PFSK-1 (cell line): ENCODE results near the gene HEXIM1.
A peak's percentile ranks its signal among the peaks of the same experiment; 100 is the strongest.

ENCODE experiments used
- FOXP2 ChIP-seq: optimal IDR thresholded peaks from 2 replicates; pipeline ENCODE3; 2011; ENCODE audit warnings: borderline replicate concordance, control low read depth, inconsistent platforms; ENCODE audit not compliant: insufficient read depth; ENCODE audit errors: extremely low read length, extremely low read depth
- POLR2AphosphoS5 ChIP-seq: IDR thresholded peaks from 2 replicates; pipeline ENCODE4 v1.6.1; 2012; ENCODE audit warnings: low read depth, mild to moderate bottlenecking, control low read depth, low read length, moderate library complexity
- SIN3A ChIP-seq: IDR thresholded peaks from 2 replicates; pipeline ENCODE4 v1.6.1; 2012; ENCODE audit warnings: mild to moderate bottlenecking, low read length, moderate library complexity, borderline replicate concordance; ENCODE audit not compliant: insufficient read depth
- TAF1 ChIP-seq: IDR thresholded peaks from 2 replicates; pipeline ENCODE4 v1.6.1; 2012; ENCODE audit warnings: low read length, control low read depth, borderline replicate concordance; ENCODE audit not compliant: insufficient read depth
- TF ChIP-seq, protein P1 (sequence below), 2 experiments: IDR thresholded peaks; 2 replicates each; pipeline versions ENCODE4 v1.6.1 to v1.8.0; 2011 to 2012; ENCODE audit warnings: low read depth in 2 of 2, low read length in 2 of 2, control low read depth in 1 of 2, inconsistent platforms in 1 of 2, mild to moderate bottlenecking in 1 of 2, moderate library complexity in 1 of 2; ENCODE audit not compliant: insufficient read depth in 1 of 2

Gene HEXIM1

DNA sequence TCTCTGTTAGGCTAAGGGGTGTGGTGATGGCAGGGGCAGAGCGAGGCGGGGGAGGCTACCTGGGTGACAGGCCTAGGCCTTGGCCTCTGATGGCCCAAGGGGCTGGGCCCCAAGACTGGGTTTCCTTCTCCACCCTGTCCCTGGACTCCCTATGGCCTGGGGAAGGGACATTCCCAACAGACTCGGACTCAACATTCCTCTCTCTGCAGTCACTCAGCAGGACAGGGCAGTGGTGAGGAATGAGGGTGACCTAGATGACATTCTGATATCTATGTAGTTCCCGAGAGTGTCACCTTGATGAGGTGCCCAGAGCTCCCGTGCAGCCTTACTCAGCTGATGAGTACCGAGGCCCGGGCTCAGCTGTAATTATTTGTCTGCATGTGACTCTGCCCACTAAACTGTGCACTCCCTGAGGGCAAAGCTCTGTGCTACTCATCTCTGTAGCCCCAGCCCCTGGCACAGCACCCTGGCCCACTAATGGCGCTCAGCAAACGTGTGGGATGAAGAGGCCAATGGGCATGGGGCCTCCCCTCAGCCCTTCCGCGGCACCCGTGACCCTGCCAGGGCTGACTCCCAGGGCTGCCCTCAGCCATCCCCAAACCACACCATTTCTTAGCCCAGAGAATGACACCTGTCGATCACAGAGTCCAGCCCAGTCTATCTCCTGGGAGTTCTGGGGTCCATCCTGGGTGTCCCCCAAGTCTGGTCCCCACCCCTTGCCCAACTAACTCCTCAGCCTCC lies 18.2 kb upstream of the HEXIM1 start:
- TF ChIP-seq POLR2AphosphoS5 (no peak), FOXP2 (no peak), TAF1 (no peak), SIN3A (no peak)
- TF ChIP-seq, protein P1, sequence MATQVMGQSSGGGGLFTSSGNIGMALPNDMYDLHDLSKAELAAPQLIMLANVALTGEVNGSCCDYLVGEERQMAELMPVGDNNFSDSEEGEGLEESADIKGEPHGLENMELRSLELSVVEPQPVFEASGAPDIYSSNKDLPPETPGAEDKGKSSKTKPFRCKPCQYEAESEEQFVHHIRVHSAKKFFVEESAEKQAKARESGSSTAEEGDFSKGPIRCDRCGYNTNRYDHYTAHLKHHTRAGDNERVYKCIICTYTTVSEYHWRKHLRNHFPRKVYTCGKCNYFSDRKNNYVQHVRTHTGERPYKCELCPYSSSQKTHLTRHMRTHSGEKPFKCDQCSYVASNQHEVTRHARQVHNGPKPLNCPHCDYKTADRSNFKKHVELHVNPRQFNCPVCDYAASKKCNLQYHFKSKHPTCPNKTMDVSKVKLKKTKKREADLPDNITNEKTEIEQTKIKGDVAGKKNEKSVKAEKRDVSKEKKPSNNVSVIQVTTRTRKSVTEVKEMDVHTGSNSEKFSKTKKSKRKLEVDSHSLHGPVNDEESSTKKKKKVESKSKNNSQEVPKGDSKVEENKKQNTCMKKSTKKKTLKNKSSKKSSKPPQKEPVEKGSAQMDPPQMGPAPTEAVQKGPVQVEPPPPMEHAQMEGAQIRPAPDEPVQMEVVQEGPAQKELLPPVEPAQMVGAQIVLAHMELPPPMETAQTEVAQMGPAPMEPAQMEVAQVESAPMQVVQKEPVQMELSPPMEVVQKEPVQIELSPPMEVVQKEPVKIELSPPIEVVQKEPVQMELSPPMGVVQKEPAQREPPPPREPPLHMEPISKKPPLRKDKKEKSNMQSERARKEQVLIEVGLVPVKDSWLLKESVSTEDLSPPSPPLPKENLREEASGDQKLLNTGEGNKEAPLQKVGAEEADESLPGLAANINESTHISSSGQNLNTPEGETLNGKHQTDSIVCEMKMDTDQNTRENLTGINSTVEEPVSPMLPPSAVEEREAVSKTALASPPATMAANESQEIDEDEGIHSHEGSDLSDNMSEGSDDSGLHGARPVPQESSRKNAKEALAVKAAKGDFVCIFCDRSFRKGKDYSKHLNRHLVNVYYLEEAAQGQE (IDR thresholded peaks at IDR 0.05; ENCODE audit: insufficient read depth in 1 of 2, low read depth in 2 of 2, low read length in 2 of 2), result no peak

DNA sequence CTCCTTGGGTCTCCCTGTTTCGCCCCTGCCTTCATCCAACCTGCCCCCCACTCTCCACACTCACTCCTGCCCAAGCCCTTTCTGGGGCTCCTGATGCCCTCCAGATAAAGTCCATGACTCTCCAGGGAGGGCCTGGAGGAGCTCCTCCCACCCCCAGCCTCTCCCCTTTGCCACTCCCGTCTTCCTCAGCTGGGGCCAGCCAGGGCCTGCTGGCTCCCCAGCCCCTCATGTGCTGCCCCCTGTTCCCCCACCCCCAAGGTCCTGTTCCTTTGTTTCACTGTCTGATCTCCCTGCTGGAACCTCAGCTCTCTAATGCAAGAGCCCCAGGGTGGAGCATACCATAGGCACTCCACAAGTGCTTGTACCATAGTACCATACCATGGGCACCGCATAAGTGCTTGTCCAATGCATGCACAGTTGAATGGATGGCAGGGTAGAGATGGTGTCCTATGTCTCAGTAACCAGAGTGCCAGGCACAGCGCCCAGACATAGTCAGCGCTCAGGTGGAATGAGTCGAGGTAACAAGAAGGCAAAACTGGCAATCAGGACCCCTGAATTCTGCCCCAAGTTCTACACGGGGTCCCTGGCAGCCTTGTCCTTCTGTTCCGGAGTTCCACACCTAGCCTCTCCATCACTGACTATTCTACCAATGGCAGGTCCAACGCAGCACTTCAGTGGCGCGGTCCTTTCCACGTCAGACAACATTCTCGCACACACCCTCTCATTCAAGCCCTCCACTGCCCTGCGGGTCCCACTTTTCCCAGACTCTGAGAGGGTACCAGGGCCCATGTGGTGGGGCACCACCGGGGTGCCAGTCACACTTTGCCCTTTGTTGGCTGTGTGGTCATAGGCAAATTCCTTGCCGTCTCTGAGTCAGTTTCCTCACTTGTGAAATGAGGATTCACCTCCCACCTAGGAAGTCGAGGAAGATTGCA lies 17.3 kb upstream of the HEXIM1 start:
- TF ChIP-seq POLR2AphosphoS5 (no peak), FOXP2 (no peak)
- TF ChIP-seq, protein P1 (IDR thresholded peaks at IDR 0.05; ENCODE audit: insufficient read depth in 1 of 2, low read depth in 2 of 2, low read length in 2 of 2), result no peak

DNA sequence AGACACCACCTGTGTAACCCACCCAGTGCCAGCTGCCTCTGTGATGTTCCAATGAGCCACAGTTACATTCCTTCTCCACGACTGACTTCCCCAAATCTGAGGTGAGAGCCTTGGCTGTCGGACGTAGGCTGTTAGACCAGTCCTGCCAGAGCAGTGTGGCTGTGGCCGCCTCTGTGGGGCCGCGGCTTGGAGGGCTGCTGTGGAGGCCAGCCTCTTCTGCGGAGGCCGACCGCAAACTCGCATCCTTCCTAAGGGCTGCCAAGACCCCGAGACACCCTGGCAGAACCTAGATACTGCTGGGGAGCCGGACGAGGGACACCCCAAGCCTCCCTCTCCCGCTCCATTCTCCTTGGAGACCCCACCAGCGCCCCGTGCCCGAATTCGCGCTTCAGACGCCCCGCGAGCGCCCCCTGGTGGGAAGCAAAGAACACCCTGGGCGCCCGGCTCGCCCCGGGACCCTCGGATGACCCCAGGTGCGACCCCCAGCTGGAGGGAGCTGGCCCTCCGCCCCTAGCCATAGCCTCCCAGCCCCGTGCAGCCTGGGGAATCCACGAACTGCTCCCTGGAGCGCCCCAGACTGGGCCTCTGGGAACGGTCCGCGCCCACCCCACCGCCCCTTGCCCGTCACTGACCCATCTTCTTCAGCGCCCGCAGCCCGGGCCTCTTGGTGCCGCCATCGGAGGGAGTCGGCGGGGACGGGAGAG lies 16.5 kb upstream of the HEXIM1 start:
- TF ChIP-seq POLR2AphosphoS5 (no peak), TAF1 (no peak), FOXP2 (no peak), SIN3A (no peak)
- TF ChIP-seq, protein P1 (IDR thresholded peaks at IDR 0.05; ENCODE audit: insufficient read depth in 1 of 2, low read depth in 2 of 2, low read length in 2 of 2), result no peak

DNA sequence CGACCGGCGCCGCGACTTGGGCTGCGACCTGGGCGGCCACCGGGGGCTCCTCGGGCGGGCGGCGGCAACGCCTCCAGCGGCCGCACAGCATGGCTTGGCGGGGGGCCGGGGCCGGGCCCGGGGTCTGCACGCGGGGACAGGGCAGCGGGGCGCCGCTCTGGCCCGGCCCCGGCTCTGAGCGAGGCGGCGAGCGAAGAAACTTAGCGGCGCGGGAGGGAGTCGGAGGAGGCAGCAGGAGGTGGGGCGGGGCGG lies 16.0 kb upstream of the HEXIM1 start, which contains the start of gene PLCD3:
TSS of gene PLCD3 (minus strand) at position 196 of the 252 bp plus-strand sequence. CDS start at position 91, 105 bp downstream.
- TF ChIP-seq TAF1 (0 out of 2 replicates have a peak, but pooled peaks have one; percentile 24), POLR2AphosphoS5 (0 out of 2 replicates have a peak, but pooled peaks have one; percentile 52), SIN3A (no peak), FOXP2 (no peak)
- TF ChIP-seq, protein P1 (IDR thresholded peaks at IDR 0.05; ENCODE audit: insufficient read depth in 1 of 2, low read depth in 2 of 2, low read length in 2 of 2), result 0 out of 4 replicates have a peak, but pooled peaks of 1 of the 2 experiments have one; percentile 14
